ENCODE data around the gene TRMT2A. TPM values are rescaled to one million over a fixed set of nuclear protein-coding genes. Genes with fewer than 3 reads are reported as not detected.

The TRMT2A gene
- total RNA-seq, 1 donor from 2014 or later: 24.3 TPM

GRCh38 chr22:20086101-20086599 is 30.9 kb downstream of the TRMT2A start:
- TF ChIP-seq EZH2phosphoT487 (IDR thresholded peaks at IDR 0.05) (no peak), EZH2 (IDR thresholded peaks at IDR 0.05) (no peak), CTCF (IDR thresholded peaks at IDR 0.05) (no peak)
- Mint-ChIP-seq H3K36me3 (peaks cover 46% of the 10 kb centered on the region), H3K9me3 (no peaks in the 10 kb centered on the region), H3K4me1 (peaks cover 37% of the 10 kb centered on the region), H3K27ac (no peak overlapping the region), H3K4me3 (no peak overlapping the region), H3K27me3 (ENCODE audit: insufficient read depth, low read depth) (peaks cover under 1% of the 10 kb centered on the region)
- peaks cover 26% of the 10 kb centered on the region for H3K4me1 ChIP-seq
- H3K36me3 ChIP-seq: peaks cover 7% of the 10 kb centered on the region
- H3K27ac ChIP-seq: no peak overlapping the region
- peaks cover 95% of the 10 kb centered on the region for H4K20me1 ChIP-seq (ENCODE audit: low read depth)
- H3K27me3 ChIP-seq: no peaks in the 10 kb centered on the region
- DNase-seq (ENCODE audit: low spot score): no peak
- no peak overlapping the region for H2AFZ ChIP-seq (replicated peaks)
- no peak overlapping the region for H3K4me3 ChIP-seq
- peaks cover 100% of the 10 kb centered on the region for H3K79me2 ChIP-seq (ENCODE audit: low read depth)
- H3K9ac ChIP-seq: no peak overlapping the region
- H3F3A ChIP-seq (ENCODE audit: low read depth): peaks cover 36% of the 10 kb centered on the region
- no peak overlapping the region for H3K4me2 ChIP-seq
- no peaks in the 10 kb centered on the region for H3K9me3 ChIP-seq (ENCODE audit: low read depth)

- Mint-ChIP-seq H3K4me1 (peaks cover 42% of the 10 kb centered on the region), H3K27me3 (ENCODE audit: insufficient read depth, low read depth) (no peaks in the 10 kb centered on the region), H3K36me3 (peaks cover 41% of the 10 kb centered on the region), H3K4me3 (no peak overlapping the region), H3K9me3 (no peaks in the 10 kb centered on the region), H3K27ac (no peak overlapping the region)
- H3K9ac ChIP-seq: no peak overlapping the region
- no peak overlapping the region for H3K4me3 ChIP-seq
- no peak overlapping the region for H3K4me2 ChIP-seq
- H2AFZ ChIP-seq (replicated peaks): no peak overlapping the region
- TF ChIP-seq EZH2phosphoT487 (IDR thresholded peaks at IDR 0.05) (no peak), CTCF (IDR thresholded peaks at IDR 0.05) (no peak), EZH2 (IDR thresholded peaks at IDR 0.05) (no peak)
- H3K27ac ChIP-seq: no peak overlapping the region
- peaks cover 27% of the 10 kb centered on the region for H3K4me1 ChIP-seq
- H3F3A ChIP-seq (ENCODE audit: low read depth): peaks cover 39% of the 10 kb centered on the region
- H3K79me2 ChIP-seq (ENCODE audit: low read depth): peaks cover 100% of the 10 kb centered on the region
- H3K9me3 ChIP-seq (ENCODE audit: low read depth): no peaks in the 10 kb centered on the region
- H3K36me3 ChIP-seq: peaks cover 6% of the 10 kb centered on the region
- H3K27me3 ChIP-seq: no peaks in the 10 kb centered on the region
- H4K20me1 ChIP-seq (ENCODE audit: low read depth): peaks cover 95% of the 10 kb centered on the region
- DNase-seq (ENCODE audit: low spot score): no peak
These were observed 31.4 kb downstream of the TRMT2A start for GRCh38 chr22:20085651-20086050.

- DNase-seq (ENCODE audit: low spot score): peak; percentile 79
- no peaks in the 10 kb centered on the region for H3K9me3 Mint-ChIP-seq
- Histone ChIP-seq H3K27ac (peak overlapping the region; percentile 52), H2AFZ (replicated peaks) (no peak overlapping the region), H3K9ac (no peak overlapping the region), H3K36me3 (no peaks in the 10 kb centered on the region), H3K4me2 (peak overlapping the region; percentile 28), H4K20me1 (ENCODE audit: low read depth) (peaks cover 89% of the 10 kb centered on the region), H3K9me3 (ENCODE audit: low read depth) (no peaks in the 10 kb centered on the region), H3K79me2 (ENCODE audit: low read depth) (peaks cover 95% of the 10 kb centered on the region), H3K27me3 (no peaks in the 10 kb centered on the region), H3K4me1 (peaks cover 27% of the 10 kb centered on the region), H3K4me3 (no peak overlapping the region), H3F3A (ENCODE audit: low read depth) (peaks cover 43% of the 10 kb centered on the region)
- peaks cover 37% of the 10 kb centered on the region for H3K36me3 Mint-ChIP-seq
- peak overlapping the region; percentile 50 for H3K27ac Mint-ChIP-seq
- TF ChIP-seq CTCF (IDR thresholded peaks at IDR 0.05) (peak; percentile 67), EZH2phosphoT487 (IDR thresholded peaks at IDR 0.05) (no peak)
- H3K4me1 Mint-ChIP-seq: peaks cover 44% of the 10 kb centered on the region
- H3K27me3 Mint-ChIP-seq (ENCODE audit: insufficient read depth, low read depth): no peaks in the 10 kb centered on the region
- no peak overlapping the region for H3K4me3 Mint-ChIP-seq
These were observed 32.2 kb downstream of the TRMT2A start for GRCh38 chr22:20084547-20085413.
